HG02970 (cell line): ENCODE measurements around the gene ETV1.

ENCODE experiments used
- ATAC-seq: cut with Tn5 transposase; IDR thresholded peaks from one replicate; pipeline ENCODE4 v1.9.1; 2021; ENCODE audit warnings: mild to moderate bottlenecking, moderate library complexity, moderate number of reproducible peaks; ENCODE audit not compliant: unreplicated experiment, low FRiP score

ETV1 gene

GRCh38 chr7:13841284-13841683 lies 148.2 kb downstream of the ETV1 start:
- ATAC-seq, result no peak
